CD14-positive monocyte (primary cell): ENCODE measurements around the gene IKBKE. TPM values are rescaled to one million over a fixed set of nuclear protein-coding genes. Genes with fewer than 3 reads are reported as not detected.
A peak's percentile ranks its signal among the peaks of the same experiment; 100 is the strongest.

Experiments used
- DNase-seq, 3 donors: peaks; one replicate each; pipeline ENCODE4 v3.0.0-alpha.2; 2011 to 2022
- H2AFZ ChIP-seq: 2 replicates; pipeline ENCODE4 v1.6.0; 2012; ENCODE audit warnings: mild to moderate bottlenecking, low read depth, low read length, inconsistent platforms; ENCODE audit not compliant: insufficient read depth, poor library complexity, severe bottlenecking
- H3K27ac ChIP-seq, 2 donors: 1 replicate in 1 of 2; 2 replicates in 1 of 2; pipeline ENCODE4 v1.5.1; 2012 to 2013; ENCODE audit warnings: low read length in 2 of 2, control low read depth in 1 of 2, inconsistent platforms in 1 of 2, low read depth in 1 of 2, mild to moderate bottlenecking in 1 of 2
- H3K27me3 ChIP-seq, 2 donors: one replicate each; pipeline versions ENCODE4 v1.6.0 to v1.6.1; 2011 to 2013; ENCODE audit warnings: low read length in 2 of 2; ENCODE audit not compliant: control insufficient read depth in 2 of 2, insufficient read depth in 2 of 2
- H3K36me3 ChIP-seq, 2 donors: replicated peaks in 1 of 2; 1 replicate in 1 of 2; 2 replicates in 1 of 2; pipeline versions ENCODE4 v1.5.1 to v1.6.1; 2012 to 2013; ENCODE audit warnings: low read length in 2 of 2, control low read depth in 1 of 2, inconsistent platforms in 1 of 2, mild to moderate bottlenecking in 1 of 2; ENCODE audit not compliant: insufficient read depth in 2 of 2, control insufficient read depth in 1 of 2
- H3K4me1 ChIP-seq, 2 donors: 1 replicate in 1 of 2; 2 replicates in 1 of 2; pipeline versions ENCODE4 v1.5.1 to v1.6.1; 2012 to 2013; ENCODE audit warnings: low read length in 2 of 2, control low read depth in 1 of 2, inconsistent platforms in 1 of 2, mild to moderate bottlenecking in 1 of 2, moderate library complexity in 1 of 2; ENCODE audit not compliant: insufficient read depth in 2 of 2, control insufficient read depth in 1 of 2
- H3K4me2 ChIP-seq: replicated peaks from 2 replicates; pipeline ENCODE3; 2012; ENCODE audit warnings: low read length, moderate library complexity, mild to moderate bottlenecking; ENCODE audit not compliant: poor library complexity, severe bottlenecking; ENCODE audit errors: extremely low read depth
- H3K4me3 ChIP-seq, 3 experiments: fragments of 200-600 bp in 1 of 3; sonication (generic) in 1 of 3; replicated peaks in 1 of 3; 1 replicate in 2 of 3; 2 replicates in 1 of 3; pipeline ENCODE4 v1.5.1; 2011 to 2013; ENCODE audit warnings: low read length in 3 of 3, mild to moderate bottlenecking in 3 of 3, control low read depth in 2 of 3, low read depth in 2 of 3, inconsistent platforms in 1 of 3, moderate library complexity in 1 of 3
- H3K79me2 ChIP-seq: 2 replicates; pipeline ENCODE4 v1.6.0; 2012; ENCODE audit warnings: mild to moderate bottlenecking, control low read depth, inconsistent platforms, low read length, moderate library complexity; ENCODE audit not compliant: insufficient read depth
- H3K9ac ChIP-seq: 2 replicates; pipeline ENCODE4 v1.6.0; 2017; ENCODE audit warnings: low read length, mild to moderate bottlenecking; ENCODE audit not compliant: insufficient read depth, poor library complexity, severe bottlenecking
- H3K9me3 ChIP-seq, 2 donors: replicated peaks in 1 of 2; 1 replicate in 1 of 2; 2 replicates in 1 of 2; pipeline versions ENCODE4 v1.5.1 to v1.6.1; 2012 to 2013; ENCODE audit warnings: low read length in 2 of 2, control low read depth in 1 of 2; ENCODE audit not compliant: control insufficient read depth in 1 of 2, insufficient read depth in 1 of 2
- H4K20me1 ChIP-seq: 2 replicates; pipeline ENCODE4 v1.6.0; 2012; ENCODE audit warnings: mild to moderate bottlenecking, low read length, control low read depth, moderate library complexity; ENCODE audit not compliant: insufficient read depth
- H3K27ac Mint-ChIP-seq, 7 donors: one replicate each; pipeline ENCODE4 v1.8.0; 2020; ENCODE audit warnings: mild to moderate bottlenecking in 7 of 7, mixed read lengths in 7 of 7, moderate library complexity in 6 of 7, inconsistent platforms in 2 of 7
- H3K27me3 Mint-ChIP-seq, 3 donors: one replicate each; pipeline ENCODE4 v1.8.0; 2021 to 2022; ENCODE audit warnings: low read depth in 3 of 3, mild to moderate bottlenecking in 3 of 3, mixed read lengths in 3 of 3, moderate library complexity in 3 of 3, inconsistent platforms in 1 of 3
- H3K36me3 Mint-ChIP-seq, 2 donors: one replicate each; pipeline ENCODE4 v1.8.0; 2020; ENCODE audit warnings: mixed read lengths in 2 of 2, inconsistent platforms in 1 of 2, mild to moderate bottlenecking in 1 of 2
- H3K4me1 Mint-ChIP-seq: one replicate; pipeline ENCODE4 v1.8.0; 2020; ENCODE audit warnings: mild to moderate bottlenecking, mixed read lengths
- H3K4me3 Mint-ChIP-seq, 2 donors: one replicate each; pipeline ENCODE4 v1.8.0; 2020; ENCODE audit warnings: mild to moderate bottlenecking in 2 of 2, mixed read lengths in 2 of 2, moderate library complexity in 1 of 2
- H3K9me3 Mint-ChIP-seq, 7 donors: one replicate each; pipeline ENCODE4 v1.8.0; 2020 to 2022; ENCODE audit warnings: mixed read lengths in 7 of 7, mild to moderate bottlenecking in 6 of 7, moderate library complexity in 6 of 7, inconsistent platforms in 2 of 7
- WGBS: methylation state at CpG from one replicate; pipeline ENCODE4 v1.1.5; 2013; ENCODE audit warnings: missing lambda C conversion rate; ENCODE audit not compliant: insufficient coverage; 5-methylcytosine and 5-hydroxymethylcytosine counted together
- intact Hi-C, 2 donors: fragments of 100-400 bp; cut with micrococcal nuclease; formaldehyde crosslinking; loops; one replicate each; pipeline versions ENCODE4 v1.15.0 to v1.15.1; 2023
- polyA plus RNA-seq, 3 donors: library from polyadenylated mRNA; depleted of rRNA in 1 of 3; unstranded in 2 of 3; stranded (reverse) in 1 of 3; fragments of 300-500 nt in 2 of 3; fragments of >200 nt in 1 of 3; fragmentation: Illumina TruSeq in 2 of 3; gene quantifications; 1 replicate in 2 of 3; 2 replicates in 1 of 3; pipeline ENCODE4 v1.2.3, GENCODE V29; 2012 to 2021
- TF ChIP-seq, protein P1 (sequence below): fragments of 200-600 bp; IDR thresholded peaks from one replicate; pipeline ENCODE4 v1.8.0; 2022; ENCODE audit warnings: antibody characterized with exemption, mild to moderate bottlenecking

The IKBKE gene
- polyA plus RNA-seq, 3 donors, result 35.6 to 40.7 (median 37.6) TPM

GRCh38 chr1:206457408-206458120 lies 12.7 kb upstream of the IKBKE start:
- intact Hi-C loops, result no loop called here

DNA sequence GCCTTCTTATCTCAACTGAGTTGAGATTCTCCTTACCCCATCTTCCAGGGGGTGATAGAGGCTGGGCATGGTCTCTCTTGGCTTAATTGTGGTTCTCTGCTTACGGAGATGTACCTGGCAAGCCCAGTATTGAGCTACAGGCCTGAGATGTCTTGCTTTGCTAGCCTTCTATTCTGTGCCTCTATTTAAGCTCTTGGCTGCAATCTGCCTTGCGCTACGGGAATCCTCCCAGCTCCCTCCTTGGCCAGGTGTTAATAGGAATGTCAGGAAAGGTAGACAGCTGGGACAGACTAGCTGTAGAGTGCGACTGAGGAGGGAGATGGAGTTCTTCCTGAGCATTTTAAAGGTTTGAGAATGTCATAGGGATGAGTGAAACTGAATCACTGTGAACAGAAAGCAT lies 10.6 kb upstream of the IKBKE start:
- Mint-ChIP-seq H3K9me3 (peaks cover 0 to 2% (median 0%) of the 10 kb centered on the region in 7 donors), H3K4me3 (no peak overlapping the region), H3K36me3 (peaks cover 72 to 74% of the 10 kb centered on the region in 2 donors), H3K4me1 (peaks cover 45% of the 10 kb centered on the region), H3K27ac (peak overlapping the region in 1 of 7 donors; percentile 18), H3K27me3 (no peaks in the 10 kb centered on the region)
- intact Hi-C loops, result no loop called here
- no peak for DNase-seq
- Histone ChIP-seq H3K36me3 (peaks cover 48 to 76% of the 10 kb centered on the region in 2 donors), H3K9me3 (no peaks in the 10 kb centered on the region), H2AFZ (no peak overlapping the region), H3K27ac (no peak overlapping the region), H3K4me2 (no peak overlapping the region), H3K4me1 (peaks cover 31 to 33% of the 10 kb centered on the region in 2 donors), H3K27me3 (no peaks in the 10 kb centered on the region), H4K20me1 (peaks cover 4% of the 10 kb centered on the region), H3K79me2 (no peaks in the 10 kb centered on the region), H3K4me3 (no peak overlapping the region), H3K9ac (no peak overlapping the region)
- TF ChIP-seq, protein P1, sequence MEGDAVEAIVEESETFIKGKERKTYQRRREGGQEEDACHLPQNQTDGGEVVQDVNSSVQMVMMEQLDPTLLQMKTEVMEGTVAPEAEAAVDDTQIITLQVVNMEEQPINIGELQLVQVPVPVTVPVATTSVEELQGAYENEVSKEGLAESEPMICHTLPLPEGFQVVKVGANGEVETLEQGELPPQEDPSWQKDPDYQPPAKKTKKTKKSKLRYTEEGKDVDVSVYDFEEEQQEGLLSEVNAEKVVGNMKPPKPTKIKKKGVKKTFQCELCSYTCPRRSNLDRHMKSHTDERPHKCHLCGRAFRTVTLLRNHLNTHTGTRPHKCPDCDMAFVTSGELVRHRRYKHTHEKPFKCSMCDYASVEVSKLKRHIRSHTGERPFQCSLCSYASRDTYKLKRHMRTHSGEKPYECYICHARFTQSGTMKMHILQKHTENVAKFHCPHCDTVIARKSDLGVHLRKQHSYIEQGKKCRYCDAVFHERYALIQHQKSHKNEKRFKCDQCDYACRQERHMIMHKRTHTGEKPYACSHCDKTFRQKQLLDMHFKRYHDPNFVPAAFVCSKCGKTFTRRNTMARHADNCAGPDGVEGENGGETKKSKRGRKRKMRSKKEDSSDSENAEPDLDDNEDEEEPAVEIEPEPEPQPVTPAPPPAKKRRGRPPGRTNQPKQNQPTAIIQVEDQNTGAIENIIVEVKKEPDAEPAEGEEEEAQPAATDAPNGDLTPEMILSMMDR, result no peak
- WGBS, result 100% methylated on average over 1 of the region's 4 CpGs

More at GRCh38 chr1:206457408-206458120, 12.7 kb upstream of the IKBKE start:
- H3K9me3 ChIP-seq, result no peaks in the 10 kb centered on the region
- TF ChIP-seq, protein P1, result no peak
- peaks cover 0 to 2% (median 0%) of the 10 kb centered on the region in 7 donors for H3K9me3 Mint-ChIP-seq
- peak overlapping the region; percentile 43 to 94 (median 68) for H3K27ac Mint-ChIP-seq
- peaks cover 16 to 17% of the 10 kb centered on the region in 2 donors for H3K4me1 ChIP-seq
- H2AFZ ChIP-seq, result no peak overlapping the region
- H3K4me3 ChIP-seq, result peak overlapping the region in 1 of 3 experiments; percentile 50
- WGBS, result 34% methylated on average over 5 of the region's 6 CpGs
- DNase-seq, result peak; percentile 51 to 77 (median 68)
- peaks cover 80 to 84% of the 10 kb centered on the region in 2 donors for H3K36me3 Mint-ChIP-seq
- peak overlapping the region in 1 of 2 donors; percentile 77 for H3K27ac ChIP-seq
- H3K4me1 Mint-ChIP-seq, result peaks cover 27% of the 10 kb centered on the region
- peak overlapping the region; percentile 57 for H3K4me2 ChIP-seq
- peaks cover 63 to 85% of the 10 kb centered on the region in 2 donors for H3K36me3 ChIP-seq
- H3K27me3 Mint-ChIP-seq, result no peaks in the 10 kb centered on the region
- no peaks in the 10 kb centered on the region for H3K79me2 ChIP-seq
- no peak overlapping the region for H3K9ac ChIP-seq
- peak overlapping the region; percentile 9 to 71 for H3K4me3 Mint-ChIP-seq
- no peaks in the 10 kb centered on the region for H3K27me3 ChIP-seq
- H4K20me1 ChIP-seq, result peaks cover 4% of the 10 kb centered on the region
